HG02798 (cell line): Measurements from ENCODE around the gene PLPPR1.
"Not testable (repeated sequence)": the region's sequence is repeated elsewhere in the genome, so short reads cannot be mapped to it uniquely, and the experiment has no call there.

ENCODE experiments used
- ATAC-seq: cut with Tn5 transposase; IDR thresholded peaks from one replicate; pipeline ENCODE4 v1.9.1; 2021; ENCODE audit warnings: mild to moderate bottlenecking; ENCODE audit not compliant: unreplicated experiment, poor library complexity

PLPPR1 gene

GRCh38 chr9:101119206-101119819 is 90.8 kb downstream of the PLPPR1 start:
- ATAC-seq = peak; percentile 86

- no peak for ATAC-seq
These were observed 93.4 kb downstream of the PLPPR1 start for GRCh38 chr9:101121836-101122399.

GRCh38 chr9:101126556-101126955 is 98.0 kb downstream of the PLPPR1 start:
- no peak for ATAC-seq

DNA sequence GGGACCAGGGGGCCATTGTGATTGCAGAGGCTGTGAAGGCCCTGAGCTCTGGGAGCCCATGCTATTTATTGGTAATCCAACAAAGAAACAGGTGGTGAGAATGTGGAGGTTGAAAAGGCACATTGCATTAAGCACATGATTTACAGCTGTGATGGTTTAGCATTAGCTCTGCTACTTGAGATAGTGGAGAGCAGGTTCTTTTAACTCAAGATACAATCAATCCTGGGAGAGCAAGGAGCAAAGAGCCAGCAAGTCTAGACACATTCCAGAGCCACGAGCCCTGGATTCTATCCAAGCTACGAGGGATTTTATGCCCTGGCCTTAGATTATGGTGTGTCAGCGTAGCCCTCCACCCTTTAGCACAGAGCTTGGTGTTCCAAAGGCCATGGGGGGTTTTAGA is 98.8 kb downstream of the PLPPR1 start:
- not testable (repeated sequence) for ATAC-seq

DNA sequence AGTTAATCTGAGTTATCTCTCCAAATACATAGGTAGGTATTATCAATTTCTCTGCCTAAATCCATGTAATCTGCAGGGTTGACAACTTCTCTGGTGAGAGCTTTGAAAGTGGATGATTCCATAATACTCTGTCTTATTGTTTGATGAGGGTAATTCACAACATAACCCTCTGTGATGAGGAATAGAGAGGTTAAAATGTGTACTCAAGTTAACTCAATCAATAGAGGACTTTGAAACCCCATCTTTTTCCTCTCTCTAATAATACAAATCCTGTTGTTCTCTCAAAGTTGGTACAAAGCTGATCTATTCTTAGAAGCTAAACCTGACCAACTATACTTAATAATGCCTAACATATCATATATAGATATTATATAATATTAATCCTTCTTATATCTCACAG is 100.1 kb downstream of the PLPPR1 start:
- no peak for ATAC-seq

GRCh38 chr9:101130054-101130453 is 101.5 kb downstream of the PLPPR1 start:
- ATAC-seq = no peak

- ATAC-seq = no peak
These were observed 102.8 kb downstream of the PLPPR1 start for GRCh38 chr9:101131326-101131725.

DNA sequence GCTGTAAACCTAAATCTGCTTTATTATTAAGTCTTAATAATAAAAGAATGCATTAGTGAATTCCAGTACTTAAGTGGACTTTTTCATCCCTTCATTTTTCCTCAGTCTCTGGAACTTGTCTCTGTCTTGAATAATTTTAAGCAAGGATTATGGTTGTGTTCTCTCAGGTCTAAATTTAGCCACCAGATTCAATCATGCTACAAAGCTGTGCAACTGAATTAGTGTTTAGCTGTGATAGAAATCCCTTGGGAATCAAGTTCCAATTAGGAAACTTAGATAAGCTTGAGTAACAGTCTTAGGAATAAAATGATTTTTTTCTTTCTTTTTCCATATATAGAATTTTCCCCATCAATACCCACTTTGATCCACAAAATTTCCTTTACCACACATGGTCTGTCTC is 104.3 kb downstream of the PLPPR1 start:
- ATAC-seq = no peak

DNA sequence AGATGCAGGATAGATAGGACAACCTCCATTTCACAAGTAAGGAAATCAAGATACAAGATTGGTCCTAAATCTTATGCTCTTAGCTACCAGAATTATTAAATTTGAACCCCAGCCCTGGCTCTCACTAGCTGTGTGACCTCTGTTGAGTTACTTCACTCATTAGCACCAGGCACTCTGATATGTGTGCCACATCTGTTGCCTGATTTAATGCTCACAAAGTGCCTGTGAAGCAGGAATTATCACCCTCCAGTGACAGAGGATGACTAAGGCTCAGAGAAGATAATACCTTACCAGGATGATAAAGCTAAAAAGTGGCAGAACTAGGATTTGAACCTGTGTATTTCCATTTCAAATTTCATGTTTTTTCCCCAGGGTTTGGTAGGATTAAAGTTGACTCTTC is 110.0 kb downstream of the PLPPR1 start:
- ATAC-seq = no peak

DNA sequence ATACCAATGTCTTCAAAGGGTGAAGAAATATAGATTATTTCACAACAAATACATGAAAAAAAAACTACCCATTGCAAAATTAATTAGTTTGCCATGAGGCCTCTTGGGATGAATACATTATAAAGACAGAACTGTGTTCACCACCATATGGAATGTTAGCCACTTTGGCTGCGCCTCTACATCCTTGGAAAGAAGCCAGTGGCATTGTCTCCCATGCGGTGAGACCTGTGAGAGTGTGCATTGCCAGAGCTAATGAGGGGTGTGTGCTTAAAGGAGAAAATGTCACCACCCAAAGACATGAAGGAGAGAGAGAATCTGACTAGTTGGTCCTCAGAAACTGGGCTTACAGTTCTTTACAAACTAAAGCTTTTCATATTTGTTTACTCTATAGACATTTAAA is 110.6 kb downstream of the PLPPR1 start:
- no peak for ATAC-seq

- no peak for ATAC-seq
These were observed 112.2 kb downstream of the PLPPR1 start for GRCh38 chr9:101140764-101141163.

- no peak for ATAC-seq
These were observed 118.0 kb downstream of the PLPPR1 start for GRCh38 chr9:101146508-101146907.

- no peak for ATAC-seq
These were observed 119.8 kb downstream of the PLPPR1 start for GRCh38 chr9:101148344-101148743.

GRCh38 chr9:101158361-101158760 is 129.8 kb downstream of the PLPPR1 start:
- no peak for ATAC-seq

DNA sequence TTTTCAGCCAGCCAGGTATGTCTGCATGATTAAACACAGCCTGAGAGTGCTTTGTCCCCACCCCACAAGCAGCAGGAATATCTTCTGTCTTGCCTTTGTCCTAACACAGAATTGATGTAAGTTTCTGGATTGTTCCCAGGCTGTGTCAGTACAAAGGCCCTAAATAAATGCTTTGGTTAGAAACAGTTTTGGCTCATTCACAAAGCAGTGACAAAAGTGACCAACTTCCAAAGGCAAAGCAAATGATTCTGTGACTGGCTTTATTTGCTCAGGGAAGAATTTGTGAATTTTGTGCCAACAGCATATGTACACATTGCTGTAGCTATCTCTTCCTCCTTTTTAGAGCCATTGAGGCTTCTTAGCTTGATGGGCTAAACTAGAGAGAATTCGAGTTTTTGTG is 133.7 kb downstream of the PLPPR1 start:
- ATAC-seq = no peak

DNA sequence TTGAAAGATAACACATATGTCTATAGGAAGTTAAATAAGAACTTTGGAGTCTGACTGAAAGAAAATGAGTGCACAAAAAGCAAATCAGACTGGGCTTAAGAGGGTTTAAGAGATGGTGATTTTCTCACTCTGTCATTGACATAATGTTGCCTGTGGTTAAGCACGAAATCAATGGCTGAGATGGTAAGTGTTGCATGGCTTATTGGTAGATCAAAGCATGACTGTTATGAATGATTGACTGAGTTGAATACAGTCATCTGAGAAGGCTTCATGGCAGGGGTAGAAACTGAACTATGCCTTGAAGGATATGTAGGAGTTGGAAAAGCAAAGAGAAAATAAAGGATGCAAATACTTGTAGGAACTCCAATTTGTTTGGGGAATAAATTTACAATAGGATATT is 136.6 kb downstream of the PLPPR1 start:
- ATAC-seq = no peak

- no peak for ATAC-seq
These were observed 139.1 kb downstream of the PLPPR1 start for GRCh38 chr9:101167490-101168134.

DNA sequence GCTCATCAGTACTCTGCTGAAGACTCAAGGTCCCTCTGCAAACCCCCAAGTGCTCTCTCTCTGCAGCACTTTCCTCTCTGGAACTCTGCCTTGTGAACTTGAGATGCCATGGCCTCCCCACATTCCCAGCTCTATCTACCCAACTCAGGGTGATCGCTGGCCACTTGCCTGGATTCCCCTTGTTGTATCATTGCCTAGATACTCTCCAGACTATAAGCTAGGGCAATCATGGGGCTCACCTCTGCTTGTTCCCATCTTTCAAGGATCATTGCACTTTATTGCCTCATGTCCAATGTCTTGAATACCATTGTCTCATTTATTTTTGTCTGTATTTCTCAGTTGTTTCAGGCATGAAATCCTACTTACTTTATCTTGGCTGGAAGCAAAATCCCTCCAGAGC is 144.1 kb downstream of the PLPPR1 start:
- no peak for ATAC-seq

DNA sequence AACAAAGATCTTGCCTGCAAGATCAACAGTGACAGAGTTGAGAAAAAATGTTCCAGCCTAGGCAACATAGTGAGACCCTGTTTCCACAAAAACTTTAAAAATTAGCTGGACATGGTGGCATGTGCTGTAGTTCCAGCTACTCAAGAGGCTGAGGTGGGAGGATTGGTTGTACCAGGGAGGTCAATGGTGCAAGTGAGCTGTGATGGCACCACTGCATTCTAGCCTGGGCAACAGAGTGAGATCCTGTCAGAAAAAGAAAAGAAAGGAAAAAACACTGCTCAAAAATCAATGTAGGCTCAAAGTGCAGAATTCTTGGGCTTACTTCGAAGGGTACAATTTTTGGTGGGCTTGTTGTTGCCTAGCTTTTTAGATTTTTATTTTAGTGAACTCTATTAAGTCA is 145.4 kb downstream of the PLPPR1 start:
- ATAC-seq = no peak

GRCh38 chr9:101176384-101176783 is 147.9 kb downstream of the PLPPR1 start:
- ATAC-seq = peak; percentile 60

- ATAC-seq = no peak
These were observed 156.3 kb downstream of the PLPPR1 start for GRCh38 chr9:101184813-101185278.

DNA sequence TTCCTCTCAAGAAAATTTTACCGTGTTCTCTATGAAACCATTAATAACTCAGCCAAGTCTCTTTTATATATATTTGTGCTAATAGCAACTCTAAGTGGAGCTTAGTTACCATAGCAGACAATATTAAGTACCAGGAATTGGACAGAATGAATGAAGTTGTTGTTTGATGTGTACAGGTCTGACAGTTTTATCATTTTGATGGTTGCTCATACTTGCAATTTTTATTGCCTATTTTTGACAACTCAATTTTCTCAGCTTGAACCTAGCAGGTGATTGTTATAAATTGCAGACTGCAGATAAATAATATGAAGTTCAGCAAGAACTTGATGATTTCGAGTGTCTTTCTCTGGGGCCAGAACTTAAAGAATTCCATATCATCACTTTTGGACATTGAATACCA is 163.2 kb downstream of the PLPPR1 start:
- no peak for ATAC-seq
